Thyroid gland (tissue), 4 donors: ENCODE data around the gene MICU1. TPM values are rescaled to one million over a fixed set of nuclear protein-coding genes. Genes with fewer than 3 reads are reported as not detected.
"Not testable (repeated sequence)": the region's sequence is repeated elsewhere in the genome, so short reads cannot be mapped to it uniquely, and the experiment has no call there.

Source experiments
- DNase-seq, 2 donors: peaks; one replicate each; pipeline ENCODE4 v3.0.0-alpha.2; 2019
- H3K27ac ChIP-seq, 3 donors: fragments of 200-600 bp; sonication (generic); 1 replicate in 2 of 3; 2 replicates in 1 of 3; pipeline ENCODE4 v1.5.1; 2016 to 2019; ENCODE audit warnings: mild to moderate bottlenecking in 1 of 3, moderate library complexity in 1 of 3
- H3K27me3 ChIP-seq: fragments of 200-600 bp; sonication (generic); one replicate; pipeline ENCODE4 v1.5.1; 2019
- H3K36me3 ChIP-seq, 2 donors: fragments of 200-600 bp; sonication (generic); one replicate each; pipeline ENCODE4 v1.5.1; 2016 to 2019
- H3K4me1 ChIP-seq, 2 donors: fragments of 200-600 bp; sonication (generic); one replicate each; pipeline ENCODE4 v1.5.1; 2017 to 2019
- H3K4me3 ChIP-seq, 3 donors: fragments of 200-600 bp; sonication (generic); replicated peaks in 1 of 3; 1 replicate in 2 of 3; 2 replicates in 1 of 3; pipeline ENCODE4 v1.5.1; 2016; ENCODE audit warnings: mild to moderate bottlenecking in 1 of 3
- H3K9me3 ChIP-seq: fragments of 200-600 bp; sonication (generic); one replicate; pipeline ENCODE4 v1.5.1; 2017
- POLR2A ChIP-seq, 2 donors: fragments of 450-650 bp; IDR thresholded peaks; one replicate each; pipeline ENCODE4 v1.6.1; 2017; ENCODE audit warnings: antibody characterized with exemption in 2 of 2, mild to moderate bottlenecking in 2 of 2, moderate library complexity in 1 of 2
- WGBS, 2 donors: methylation state at CpG; one replicate each; pipeline ENCODE4 v1.1.5; 2017; 5-methylcytosine and 5-hydroxymethylcytosine counted together
- intact Hi-C: fragments of 100-400 bp; cut with DNase I; formaldehyde crosslinking; loops from one replicate; pipeline ENCODE4 v1.15.1; 2023
- total RNA-seq, 4 donors: library from RNA; depleted of rRNA; stranded (reverse); fragments of >200 nt; gene quantifications; one replicate each; pipeline ENCODE4 v1.2.3, GENCODE V29; 2016
- TF ChIP-seq, protein P1 (sequence below), 6 experiments: fragments of 200-600 bp in 3 of 6; fragments of 450-650 bp in 3 of 6; sonication (generic) in 3 of 6; IDR thresholded peaks; one replicate each; pipeline ENCODE4 v1.5.1; 2016 to 2019; ENCODE audit warnings: antibody characterized with exemption in 6 of 6, mild to moderate bottlenecking in 2 of 6, inconsistent platforms in 1 of 6, moderate library complexity in 1 of 6

MICU1 gene
- total RNA-seq, 4 donors from 2014 or later, result 26.5 to 33.9 (median 31.5) TPM

- DNase-seq, result no peak
- no peaks in the 10 kb centered on the region for H3K36me3 ChIP-seq
- TF ChIP-seq, protein P1, sequence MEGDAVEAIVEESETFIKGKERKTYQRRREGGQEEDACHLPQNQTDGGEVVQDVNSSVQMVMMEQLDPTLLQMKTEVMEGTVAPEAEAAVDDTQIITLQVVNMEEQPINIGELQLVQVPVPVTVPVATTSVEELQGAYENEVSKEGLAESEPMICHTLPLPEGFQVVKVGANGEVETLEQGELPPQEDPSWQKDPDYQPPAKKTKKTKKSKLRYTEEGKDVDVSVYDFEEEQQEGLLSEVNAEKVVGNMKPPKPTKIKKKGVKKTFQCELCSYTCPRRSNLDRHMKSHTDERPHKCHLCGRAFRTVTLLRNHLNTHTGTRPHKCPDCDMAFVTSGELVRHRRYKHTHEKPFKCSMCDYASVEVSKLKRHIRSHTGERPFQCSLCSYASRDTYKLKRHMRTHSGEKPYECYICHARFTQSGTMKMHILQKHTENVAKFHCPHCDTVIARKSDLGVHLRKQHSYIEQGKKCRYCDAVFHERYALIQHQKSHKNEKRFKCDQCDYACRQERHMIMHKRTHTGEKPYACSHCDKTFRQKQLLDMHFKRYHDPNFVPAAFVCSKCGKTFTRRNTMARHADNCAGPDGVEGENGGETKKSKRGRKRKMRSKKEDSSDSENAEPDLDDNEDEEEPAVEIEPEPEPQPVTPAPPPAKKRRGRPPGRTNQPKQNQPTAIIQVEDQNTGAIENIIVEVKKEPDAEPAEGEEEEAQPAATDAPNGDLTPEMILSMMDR (IDR thresholded peaks at IDR 0.05), result no peak
- no peak for TF ChIP-seq POLR2A (IDR thresholded peaks at IDR 0.05)
- no peaks in the 10 kb centered on the region for H3K4me1 ChIP-seq
- no peaks in the 10 kb centered on the region for H3K9me3 ChIP-seq
- no peaks in the 10 kb centered on the region for H3K27me3 ChIP-seq
- WGBS, 2 donors, result 55 to 84% methylated on average over 3 of the region's 3 CpGs
- H3K4me3 ChIP-seq, result no peak overlapping the region
- H3K27ac ChIP-seq, result no peak overlapping the region
- intact Hi-C loops, result no loop called here
These were observed 238.8 kb downstream of the MICU1 start for GRCh38 chr10:72386916-72387586.

- 76 to 92% methylated on average over 4 of the region's 4 CpGs for WGBS, 2 donors
- H3K9me3 ChIP-seq, result no peaks in the 10 kb centered on the region
- no peak overlapping the region for H3K4me3 ChIP-seq
- H3K4me1 ChIP-seq, result no peaks in the 10 kb centered on the region
- no peak for TF ChIP-seq POLR2A (IDR thresholded peaks at IDR 0.05)
- TF ChIP-seq, protein P1 (IDR thresholded peaks at IDR 0.05), result no peak
- no peak overlapping the region for H3K27ac ChIP-seq
- DNase-seq, result no peak
- no peaks in the 10 kb centered on the region for H3K27me3 ChIP-seq
- intact Hi-C loops, result no loop called here
- H3K36me3 ChIP-seq, result no peaks in the 10 kb centered on the region
These were observed 240.2 kb downstream of the MICU1 start for GRCh38 chr10:72385724-72386123.

- H3K9me3 ChIP-seq, H3K4me3 ChIP-seq, H3K36me3 ChIP-seq, DNase-seq, H3K27ac ChIP-seq, H3K4me1 ChIP-seq, intact Hi-C loops, H3K27me3 ChIP-seq: not testable (repeated sequence)
- WGBS, 2 donors, result 78 to 87% methylated on average over 7 of the region's 7 CpGs
These were observed 240.9 kb downstream of the MICU1 start for GRCh38 chr10:72384982-72385381.

DNA sequence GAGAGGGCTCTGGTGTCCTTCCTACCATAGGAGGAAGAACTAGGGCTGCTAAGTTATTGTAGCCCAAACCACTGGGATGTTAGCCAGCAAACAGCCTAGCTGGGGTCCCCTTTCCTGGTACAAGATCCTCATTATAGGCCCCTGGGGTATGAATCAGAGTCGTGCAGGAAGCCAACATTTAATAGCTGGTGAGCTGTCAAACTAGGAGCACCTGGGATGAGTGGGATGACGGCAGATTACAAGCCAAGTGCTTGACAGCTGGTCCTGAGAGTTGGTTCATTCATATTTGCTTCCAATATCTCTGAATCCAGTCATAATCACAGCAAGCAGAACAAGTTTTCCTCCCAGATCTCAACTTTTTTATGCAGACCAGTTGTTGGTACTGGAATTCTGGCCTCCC is 246.1 kb downstream of the MICU1 start:
- intact Hi-C loops, result loop anchor here (10.0 kb wide), 1 partner anchor 225 kb away; no protein-coding TSS in a partner anchor
- Histone ChIP-seq H3K9me3 (no peaks in the 10 kb centered on the region), H3K27ac (no peak overlapping the region), H3K4me3 (no peak overlapping the region), H3K4me1 (no peaks in the 10 kb centered on the region), H3K27me3 (no peaks in the 10 kb centered on the region), H3K36me3 (no peaks in the 10 kb centered on the region)
- no peak for TF ChIP-seq POLR2A (IDR thresholded peaks at IDR 0.05)
- TF ChIP-seq, protein P1 (IDR thresholded peaks at IDR 0.05), result no peak
- WGBS, 2 donors, result 70 to 85% methylated on average over 2 of the region's 2 CpGs
- no peak for DNase-seq

DNA sequence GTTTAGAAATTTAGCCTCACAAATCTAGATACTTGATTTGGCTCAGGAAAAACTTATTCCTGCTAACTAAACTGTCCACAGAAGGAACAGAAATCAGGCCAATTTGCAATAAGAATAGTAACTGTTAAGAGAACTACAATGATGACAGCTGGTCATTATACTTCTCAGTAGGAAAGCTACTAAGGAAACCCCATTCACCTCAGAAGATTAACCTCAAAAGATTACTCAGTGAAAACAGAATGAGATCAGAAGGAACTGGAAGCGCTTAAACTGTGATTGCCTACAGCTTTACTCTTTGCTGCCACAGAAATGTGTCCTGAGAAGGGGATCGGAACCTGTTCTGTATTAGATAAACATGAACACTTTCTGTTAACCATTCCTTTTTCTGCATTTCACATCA is 246.8 kb downstream of the MICU1 start:
- Histone ChIP-seq H3K27ac (no peak overlapping the region), H3K9me3 (no peaks in the 10 kb centered on the region), H3K36me3 (no peaks in the 10 kb centered on the region), H3K4me3 (no peak overlapping the region), H3K4me1 (no peaks in the 10 kb centered on the region), H3K27me3 (no peaks in the 10 kb centered on the region)
- DNase-seq, result no peak
- no peak for TF ChIP-seq POLR2A (IDR thresholded peaks at IDR 0.05)
- TF ChIP-seq, protein P1 (IDR thresholded peaks at IDR 0.05), result no peak
- intact Hi-C loops, result loop anchor here (10.0 kb wide), 1 partner anchor 226 kb away; no protein-coding TSS in a partner anchor
- 92 to 99% methylated on average over 2 of the region's 2 CpGs for WGBS, 2 donors
